ENCODE results near the gene CDHR2. TPM values are rescaled to one million over a fixed set of nuclear protein-coding genes. Genes with fewer than 3 reads are reported as not detected.
"Not testable (repeated sequence)": the region's sequence is repeated elsewhere in the genome, so short reads cannot be mapped to it uniquely, and the experiment has no call there.

Gene CDHR2
- polyA plus RNA-seq, 1 experiment: not detected

GRCh38 chr5:176547802-176548201 is 1.3 kb upstream of the CDHR2 start:
- ChIA-PET POLR2A (no interaction called here), CTCF (interaction anchor here (1.1 kb wide), 1 partner anchor 100 kb away, joined by 4 read pairs; no protein-coding TSS in a partner anchor)
- no peak for DNase-seq (ENCODE audit: low read depth, low spot score)
- no peak for TF ChIP-seq CTCF (IDR thresholded peaks at IDR 0.05; ENCODE audit: low read depth, low read length)
- Histone ChIP-seq H3K27me3 (ENCODE audit: control insufficient read depth, insufficient read depth, low read length) (peaks cover 7% of the 10 kb centered on the region), H3K4me3 (ENCODE audit: low read depth, low read length) (no peak overlapping the region), H3K9me3 (ENCODE audit: control insufficient read depth, insufficient read depth, low read length) (no peaks in the 10 kb centered on the region; the same call in 1 of the 2 replicates), H3K27ac (ENCODE audit: low read depth, low read length) (no peak overlapping the region)

GRCh38 chr5:176549871-176550270 is 729 bp downstream of the CDHR2 start:
- H3K27me3 ChIP-seq (ENCODE audit: control insufficient read depth, insufficient read depth, low read length): peaks cover 13% of the 10 kb centered on the region
- no peaks in the 10 kb centered on the region; the same call in 1 of the 2 replicates for H3K9me3 ChIP-seq (ENCODE audit: control insufficient read depth, insufficient read depth, low read length)
- no peak overlapping the region for H3K27ac ChIP-seq (ENCODE audit: low read depth, low read length)
- TF ChIP-seq CTCF (IDR thresholded peaks at IDR 0.05; ENCODE audit: low read depth, low read length): no peak
- no peak overlapping the region for H3K4me3 ChIP-seq (ENCODE audit: low read depth, low read length)
- DNase-seq (ENCODE audit: low read depth, low spot score): no peak
- ChIA-PET POLR2A (no interaction called here), CTCF (interaction anchor here (0.6 kb wide), 1 partner anchor 231 kb away, joined by 3 read pairs; no protein-coding TSS in a partner anchor)

GRCh38 chr5:176550275-176550831 is 1.2 kb downstream of the CDHR2 start:
- H3K9me3 ChIP-seq (ENCODE audit: control insufficient read depth, insufficient read depth, low read length): no peaks in the 10 kb centered on the region; the same call in 1 of the 2 replicates
- no peak overlapping the region for H3K4me3 ChIP-seq (ENCODE audit: low read depth, low read length)
- no peak for TF ChIP-seq CTCF (IDR thresholded peaks at IDR 0.05; ENCODE audit: low read depth, low read length)
- ChIA-PET CTCF (no interaction called here), POLR2A (no interaction called here)
- no peak overlapping the region for H3K27ac ChIP-seq (ENCODE audit: low read depth, low read length)
- no peak for DNase-seq (ENCODE audit: low read depth, low spot score)
- H3K27me3 ChIP-seq (ENCODE audit: control insufficient read depth, insufficient read depth, low read length): peaks cover 13% of the 10 kb centered on the region

- DNase-seq (ENCODE audit: low read depth, low spot score); CTCF ChIA-PET; POLR2A ChIA-PET: not testable (repeated sequence)
These were observed 1.8 kb downstream of the CDHR2 start for GRCh38 chr5:176550937-176551336.

GRCh38 chr5:176552332-176552869 is 3.3 kb downstream of the CDHR2 start:
- ChIA-PET POLR2A (no interaction called here), CTCF (no interaction called here)
- H3K27ac ChIP-seq (ENCODE audit: low read depth, low read length): no peak overlapping the region
- no peak overlapping the region for H3K4me3 ChIP-seq (ENCODE audit: low read depth, low read length)
- no peak for TF ChIP-seq CTCF (IDR thresholded peaks at IDR 0.05; ENCODE audit: low read depth, low read length)
- no peaks in the 10 kb centered on the region for H3K9me3 ChIP-seq (ENCODE audit: control insufficient read depth, insufficient read depth, low read length)
- H3K27me3 ChIP-seq (ENCODE audit: control insufficient read depth, insufficient read depth, low read length): peaks cover 11% of the 10 kb centered on the region
- no peak for DNase-seq (ENCODE audit: low read depth, low spot score)

More at GRCh38 chr5:176550937-176551336, 1.8 kb downstream of the CDHR2 start:
- not testable (repeated sequence) for H3K9me3 ChIP-seq (ENCODE audit: control insufficient read depth, insufficient read depth, low read length); H3K4me3 ChIP-seq (ENCODE audit: low read depth, low read length); H3K27ac ChIP-seq (ENCODE audit: low read depth, low read length)
- H3K27me3 ChIP-seq (ENCODE audit: control insufficient read depth, insufficient read depth, low read length): peaks cover 11% of the 10 kb centered on the region
